Endometrium (tissue), 2 donors: Measurements from ENCODE around the gene ADM2.

ENCODE experiments used
- FAIRE-seq: peaks from 2 replicates; lab custom pipeline; 2012; peaks lifted over from hg19 to GRCh38; lab: Jason Lieb, UNC
- donor health status: control.
- donor health status: control.

Gene ADM2

GRCh38 chr22:50445071-50445879, 36.1 kb upstream of the ADM2 start:
- FAIRE-seq, result no peak

GRCh38 chr22:50445880-50446707, 35.2 kb upstream of the ADM2 start:
- no peak for FAIRE-seq

GRCh38 chr22:50446708-50447575, 34.4 kb upstream of the ADM2 start:
- FAIRE-seq, result no peak

- no peak for FAIRE-seq
Observed at GRCh38 chr22:50447576-50448551, 33.5 kb upstream of the ADM2 start.

GRCh38 chr22:50452649-50453048, 28.7 kb upstream of the ADM2 start:
- no peak for FAIRE-seq

- FAIRE-seq, result no peak
Observed at GRCh38 chr22:50454556-50455075, 26.7 kb upstream of the ADM2 start.

- no peak for FAIRE-seq
Observed at GRCh38 chr22:50455201-50455600, 26.1 kb upstream of the ADM2 start.

- no peak for FAIRE-seq
Observed at GRCh38 chr22:50456026-50456425, 25.3 kb upstream of the ADM2 start.

- FAIRE-seq, result no peak
Observed at GRCh38 chr22:50456466-50457234, 24.7 kb upstream of the ADM2 start.

GRCh38 chr22:50459016-50459415, 22.3 kb upstream of the ADM2 start:
- no peak for FAIRE-seq

- no peak for FAIRE-seq
Observed at GRCh38 chr22:50459496-50460140, 21.7 kb upstream of the ADM2 start.

GRCh38 chr22:50460938-50461337, 20.4 kb upstream of the ADM2 start:
- FAIRE-seq, result no peak

- FAIRE-seq, result no peak
Observed at GRCh38 chr22:50461536-50461935, 19.8 kb upstream of the ADM2 start.

- no peak for FAIRE-seq
Observed at GRCh38 chr22:50461979-50462540, 19.3 kb upstream of the ADM2 start.

- FAIRE-seq, result no peak
Observed at GRCh38 chr22:50463188-50463900, 18.0 kb upstream of the ADM2 start.

- FAIRE-seq, result no peak
Observed at GRCh38 chr22:50464451-50464850, 16.9 kb upstream of the ADM2 start.

GRCh38 chr22:50465066-50465930, 16.0 kb upstream of the ADM2 start:
- no peak for FAIRE-seq

GRCh38 chr22:50467341-50467740, 14.0 kb upstream of the ADM2 start:
- FAIRE-seq, result no peak
